Stimulated activated naive CD8-positive, alpha-beta T cell treated with anti-CD3 and anti-CD28 coated beads, Interleukin-15, Interleukin-2, amounts not matched to agents 100 U/mL and 50 U/mL, for 24 hours (primary cell): Measurements from ENCODE around the gene TJP1.
"Not testable (repeated sequence)": the region's sequence is repeated elsewhere in the genome, so short reads cannot be mapped to it uniquely, and the experiment has no call there.

Source experiments
- ATAC-seq: fragments of 150-1000 bp; cut with Tn5 transposase; one replicate; pipeline ENCODE4 v1.10.0; 2021
- DNase-seq: peaks from one replicate; pipeline ENCODE4 v3.0.0; 2021

The TJP1 gene

DNA sequence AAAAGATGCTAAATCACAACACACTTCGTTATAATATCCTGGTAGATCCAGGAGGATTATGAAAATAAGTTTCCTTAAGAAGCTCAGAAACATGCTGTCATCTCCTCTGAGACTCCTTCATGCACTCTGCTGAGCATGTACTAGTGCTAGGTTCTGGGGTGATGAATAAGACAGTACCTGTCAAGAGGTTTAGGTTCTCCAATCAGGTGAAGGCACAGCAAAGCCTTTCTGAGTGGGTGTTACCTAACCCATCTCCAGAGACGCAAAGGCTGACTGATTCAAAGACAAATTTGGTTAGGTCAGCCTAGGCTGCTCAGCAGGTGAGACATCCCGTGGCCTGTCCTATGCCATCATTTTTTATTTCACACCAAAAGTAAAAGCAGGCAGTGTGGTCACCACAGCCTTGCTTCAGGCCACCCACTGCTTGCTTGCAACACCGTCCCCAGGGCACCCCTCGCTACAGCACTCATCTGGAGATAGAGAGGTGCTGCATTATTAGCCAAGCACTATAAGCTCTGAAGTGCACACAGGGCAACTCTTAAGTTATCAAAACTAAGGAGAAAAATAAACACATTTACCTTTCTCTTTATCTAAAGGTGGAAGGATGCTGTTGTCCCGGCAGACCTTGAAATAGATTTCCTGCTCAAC is 117.2 kb downstream of the TJP1 start:
- ATAC-seq (no peak), DNase-seq (no peak)

GRCh38 chr15:29701151-29701550 is 121.1 kb downstream of the TJP1 start:
- DNase-seq (no peak), ATAC-seq (no peak)

DNA sequence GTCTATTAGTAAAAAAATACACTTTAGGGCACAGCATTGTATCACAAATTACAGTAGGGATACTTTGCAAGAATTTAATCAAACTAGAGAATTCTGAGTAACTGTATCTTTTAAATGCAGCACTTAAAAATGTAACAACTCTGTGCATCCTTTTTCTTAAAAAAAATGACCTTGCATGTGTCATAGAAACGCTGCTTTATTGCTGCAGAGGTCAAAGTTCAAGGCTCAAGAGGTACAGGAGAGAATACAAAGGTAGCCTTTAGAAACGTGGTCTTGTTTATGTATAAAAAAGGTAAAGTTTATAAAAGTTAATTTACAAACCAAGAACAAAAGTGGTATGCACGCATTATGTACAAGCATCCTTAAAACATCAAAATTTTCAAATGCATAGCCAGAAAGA is 122.0 kb downstream of the TJP1 start:
- ATAC-seq (no peak), DNase-seq (no peak)

DNA sequence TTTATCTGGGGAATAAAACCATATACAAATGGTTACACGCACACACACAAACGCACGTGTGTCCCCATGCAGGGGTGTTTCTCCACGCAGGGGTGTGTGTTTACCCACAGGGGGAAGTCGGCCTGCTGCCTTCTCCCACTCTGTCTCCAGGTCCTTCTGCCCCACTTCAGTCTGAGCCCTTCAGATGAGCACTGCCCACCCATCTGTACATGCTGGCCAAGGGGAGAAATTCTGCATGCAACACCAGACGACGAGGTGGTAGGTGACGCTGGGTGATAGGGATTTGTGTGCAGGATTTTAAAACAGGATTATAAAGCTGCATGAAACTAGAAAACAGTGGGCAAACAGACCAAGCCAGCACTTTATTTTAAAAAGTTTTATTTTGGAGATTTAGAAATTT is 122.5 kb downstream of the TJP1 start:
- ATAC-seq, result no peak

DNA sequence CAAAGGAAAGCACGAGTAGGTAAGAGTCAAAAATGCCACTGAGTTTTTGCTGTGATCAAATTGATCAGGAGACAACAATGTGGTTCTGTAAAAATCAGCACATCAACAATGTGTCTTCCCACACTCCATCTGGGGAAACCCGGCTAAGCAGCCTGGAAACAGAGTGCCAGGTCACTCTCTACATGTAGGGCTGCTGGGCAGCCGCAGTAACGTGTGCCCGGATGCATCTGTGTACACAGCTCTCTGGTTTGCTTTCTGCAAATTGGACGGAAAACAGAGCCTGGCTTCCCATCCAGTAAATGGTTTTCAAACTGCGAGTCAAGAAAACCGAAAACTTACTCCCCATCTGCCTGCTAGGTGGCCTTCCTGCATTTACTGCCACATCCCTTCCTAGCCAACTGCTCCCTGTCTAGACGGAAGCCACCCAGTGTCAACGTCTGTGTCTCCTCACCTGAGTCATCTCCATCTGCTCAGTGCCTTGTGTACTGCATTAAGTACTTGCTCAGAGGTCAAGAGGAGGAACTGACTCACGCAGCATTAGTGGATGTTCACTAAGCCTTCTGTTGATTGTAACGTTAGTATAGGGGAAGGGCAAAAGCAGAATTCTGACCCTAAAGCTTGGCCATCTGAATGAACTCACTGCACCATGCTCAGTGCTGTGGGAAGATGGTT is 124.1 kb downstream of the TJP1 start:
- DNase-seq, result no peak
- ATAC-seq, result no peak

More for the DNA sequence above, 122.5 kb downstream of the TJP1 start:
- DNase-seq, result no peak

- ATAC-seq, result no peak
- no peak for DNase-seq
Observed at GRCh38 chr15:29696950-29697738, 125.1 kb downstream of the TJP1 start.

DNA sequence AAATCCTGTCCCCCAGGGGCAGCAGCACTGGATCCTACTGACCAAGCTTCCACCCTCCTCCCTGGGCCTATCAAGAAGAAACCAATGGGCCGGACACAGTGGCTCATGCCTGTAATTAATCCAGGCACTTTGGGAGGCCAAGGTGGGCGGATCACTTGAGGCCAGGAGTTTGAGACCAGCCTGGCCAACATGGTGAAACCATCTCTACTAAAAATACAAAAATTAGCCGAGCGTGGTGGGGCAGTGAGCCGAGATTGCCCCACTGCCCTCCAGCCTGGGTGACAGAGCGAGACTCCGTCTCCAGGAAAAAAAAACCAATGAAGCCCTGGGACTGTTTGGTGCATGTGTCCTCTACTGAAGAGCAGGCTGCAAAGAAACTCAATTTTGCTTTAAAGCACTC is 125.8 kb downstream of the TJP1 start:
- DNase-seq, ATAC-seq: not testable (repeated sequence)

GRCh38 chr15:29695489-29696167 is 126.6 kb downstream of the TJP1 start:
- DNase-seq (no peak), ATAC-seq (no peak)

DNA sequence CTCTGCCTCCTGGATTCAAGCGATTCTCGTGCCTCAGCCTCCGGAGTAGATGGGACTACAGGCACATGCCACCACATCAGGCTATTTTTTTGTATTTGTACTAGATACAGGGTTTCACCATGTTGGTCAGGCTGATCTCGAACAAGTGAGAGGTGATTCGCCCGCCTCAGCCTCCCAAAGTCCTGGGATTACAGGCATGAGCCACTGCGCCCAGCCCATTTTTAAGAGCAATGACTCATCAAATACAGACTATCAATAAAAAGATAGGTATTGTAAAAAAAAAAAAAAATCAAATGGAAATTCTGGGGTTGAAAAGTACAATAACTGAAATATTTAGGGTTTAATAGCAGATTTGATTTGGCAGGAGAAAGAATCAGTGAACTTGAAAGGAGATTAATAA is 129.0 kb downstream of the TJP1 start:
- DNase-seq (no peak), ATAC-seq (no peak)

DNA sequence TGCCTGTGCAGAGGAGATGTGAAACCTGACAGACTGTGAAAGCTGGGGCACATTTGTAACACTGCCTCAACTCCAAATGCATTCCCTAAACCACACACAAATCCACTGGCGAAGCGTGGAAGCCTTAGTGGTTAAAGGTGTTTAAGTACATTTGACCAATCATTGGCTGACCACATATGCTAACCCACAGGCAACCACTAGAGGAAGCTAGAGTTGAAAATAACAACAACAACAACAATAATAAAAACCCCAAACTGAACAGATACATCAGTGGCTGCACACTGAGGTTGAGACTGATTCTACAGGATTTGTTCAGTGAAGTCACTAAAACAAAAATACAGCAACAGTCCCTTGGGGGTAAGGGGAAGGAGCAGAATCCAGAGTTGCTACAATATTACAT is 129.7 kb downstream of the TJP1 start:
- no peak for DNase-seq
- ATAC-seq, result no peak

DNA sequence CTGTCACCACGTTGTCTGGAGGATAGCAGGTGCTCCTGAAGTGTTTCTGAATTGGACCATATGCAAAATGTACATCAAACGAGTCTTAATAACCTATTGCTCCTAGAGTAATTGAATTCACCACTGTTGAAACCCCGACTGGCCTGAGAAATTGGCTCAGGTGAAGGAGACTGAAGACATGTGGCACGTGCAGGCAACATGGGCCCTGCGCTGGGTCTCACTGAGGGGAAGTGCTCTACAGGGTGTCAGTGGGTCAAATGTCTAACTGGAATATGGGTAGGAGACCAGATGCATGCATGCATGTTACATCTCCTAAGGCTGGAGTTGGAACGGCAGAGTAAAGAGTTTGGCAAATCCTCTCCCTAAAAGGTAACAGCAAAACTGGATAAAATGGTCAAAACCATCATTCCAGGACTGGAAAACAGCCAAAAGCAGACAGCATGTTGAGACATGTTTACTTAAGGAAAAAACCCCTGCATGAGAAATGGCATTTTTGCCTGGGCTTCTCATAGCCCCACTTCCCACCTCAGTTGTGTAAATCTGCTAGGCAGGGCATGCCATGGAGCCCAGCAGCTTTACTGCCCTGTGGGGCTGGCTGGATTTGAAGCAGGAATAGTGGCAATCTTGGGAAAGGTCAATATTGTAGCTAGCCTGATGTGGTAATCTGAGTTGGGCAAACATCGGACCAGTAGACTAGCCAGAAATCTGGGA is 131.3 kb downstream of the TJP1 start:
- ATAC-seq (no peak), DNase-seq (no peak)

DNA sequence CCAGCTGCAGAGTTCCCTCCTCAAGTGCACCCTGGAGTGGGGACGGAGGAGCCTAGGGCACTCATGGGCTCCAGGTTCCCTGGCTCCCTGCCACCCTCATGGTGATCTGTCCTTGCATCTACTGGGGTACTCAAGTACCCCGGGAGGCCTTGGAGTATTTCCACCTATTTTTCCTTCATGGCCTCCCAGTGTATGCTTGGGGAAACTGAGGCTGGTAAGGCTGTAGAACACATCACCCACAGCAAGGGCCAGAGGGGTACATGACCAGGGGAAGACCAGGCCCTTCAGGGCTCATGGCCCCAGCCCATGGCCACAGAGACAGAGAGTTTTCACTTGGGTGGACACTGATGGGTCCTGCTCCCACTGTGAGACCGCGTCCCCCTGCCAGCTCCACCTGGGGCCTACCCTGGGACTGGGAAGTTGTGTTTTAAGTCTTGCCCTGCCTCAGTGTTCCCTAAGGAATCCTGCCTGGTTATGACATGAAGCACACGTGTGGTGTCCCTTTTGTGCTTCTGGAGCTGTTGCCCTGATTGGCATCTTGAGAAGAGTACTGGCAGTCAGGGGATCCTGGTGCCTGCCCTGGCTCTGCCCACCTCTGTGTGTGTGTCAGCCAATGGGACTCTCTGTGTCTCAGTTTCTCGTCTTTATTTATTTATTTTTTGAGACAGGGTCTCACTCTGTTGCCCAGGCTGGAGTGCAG is 132.8 kb downstream of the TJP1 start:
- ATAC-seq (no peak), DNase-seq (no peak)

GRCh38 chr15:29688506-29689286 is 133.6 kb downstream of the TJP1 start:
- ATAC-seq, result no peak

DNA sequence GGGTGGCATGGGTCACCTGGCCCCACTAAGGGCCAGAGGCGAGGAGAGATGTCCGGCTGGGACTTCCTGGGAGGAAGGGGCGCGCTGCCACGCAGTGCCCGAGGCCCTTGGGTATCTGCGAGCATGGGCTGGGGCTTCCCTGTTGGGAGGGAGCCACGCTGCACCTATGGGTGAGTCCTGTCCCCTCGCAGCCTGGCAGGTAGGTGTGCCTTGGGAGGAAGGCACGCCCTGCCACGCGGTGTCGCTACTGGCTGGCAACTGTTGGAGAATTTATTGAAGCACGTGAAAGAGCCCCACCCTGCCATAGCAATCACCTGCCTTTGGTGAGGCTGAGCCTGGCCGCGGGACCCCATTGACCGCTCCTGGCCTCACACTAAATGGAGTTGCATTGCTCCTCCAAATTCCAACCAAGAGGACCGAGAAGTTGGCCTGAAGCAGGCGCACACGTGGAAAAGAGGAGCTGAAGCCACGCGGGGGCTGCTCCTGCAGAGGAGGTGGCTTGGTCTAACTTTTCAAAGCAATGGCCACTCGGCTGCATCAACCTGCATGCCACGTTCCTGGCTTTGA is 134.2 kb downstream of the TJP1 start:
- no peak for ATAC-seq
- no peak for DNase-seq

More at GRCh38 chr15:29688506-29689286, 133.6 kb downstream of the TJP1 start:
- DNase-seq, result no peak

GRCh38 chr15:29687204-29687815 is 135.0 kb downstream of the TJP1 start:
- ATAC-seq, result no peak
- no peak for DNase-seq

DNA sequence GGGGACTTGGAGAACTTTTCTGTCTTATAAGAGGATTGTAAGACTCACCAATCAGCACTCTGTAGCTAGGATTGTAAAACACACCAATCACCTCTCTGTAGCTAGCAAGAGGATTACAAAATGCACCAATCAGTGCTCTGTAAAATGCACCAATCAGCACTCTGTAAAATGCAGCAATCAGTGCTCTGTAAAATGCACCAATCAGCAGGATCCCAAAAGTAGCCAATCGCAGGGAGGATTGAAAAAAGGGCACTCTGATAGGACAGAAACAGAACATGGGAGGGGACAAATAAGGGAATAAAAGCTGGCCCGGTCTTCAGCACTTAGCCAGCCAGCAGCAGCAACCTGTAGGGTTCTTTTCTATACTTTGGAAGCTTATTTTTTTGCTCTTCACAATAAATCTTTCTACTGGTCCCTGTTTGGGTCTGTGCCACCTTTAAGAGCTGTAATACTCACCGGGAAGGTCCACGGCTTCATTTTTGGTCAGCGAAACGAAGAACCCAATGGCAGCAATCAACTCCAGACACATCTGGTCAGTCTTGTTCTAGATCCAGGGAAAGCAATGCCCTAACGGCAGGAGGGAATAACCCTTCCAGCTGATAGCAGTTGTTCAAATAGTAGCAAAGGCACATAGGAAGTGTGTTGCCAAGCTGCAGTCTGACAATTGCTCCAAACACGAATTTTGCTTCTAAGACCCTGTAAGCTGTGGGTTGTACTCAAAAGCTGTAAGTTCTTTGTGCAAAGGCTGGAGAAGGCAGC is 135.6 kb downstream of the TJP1 start:
- DNase-seq (no peak), ATAC-seq (no peak)

GRCh38 chr15:29686079-29686425 is 136.2 kb downstream of the TJP1 start:
- ATAC-seq (no peak), DNase-seq (no peak)

DNA sequence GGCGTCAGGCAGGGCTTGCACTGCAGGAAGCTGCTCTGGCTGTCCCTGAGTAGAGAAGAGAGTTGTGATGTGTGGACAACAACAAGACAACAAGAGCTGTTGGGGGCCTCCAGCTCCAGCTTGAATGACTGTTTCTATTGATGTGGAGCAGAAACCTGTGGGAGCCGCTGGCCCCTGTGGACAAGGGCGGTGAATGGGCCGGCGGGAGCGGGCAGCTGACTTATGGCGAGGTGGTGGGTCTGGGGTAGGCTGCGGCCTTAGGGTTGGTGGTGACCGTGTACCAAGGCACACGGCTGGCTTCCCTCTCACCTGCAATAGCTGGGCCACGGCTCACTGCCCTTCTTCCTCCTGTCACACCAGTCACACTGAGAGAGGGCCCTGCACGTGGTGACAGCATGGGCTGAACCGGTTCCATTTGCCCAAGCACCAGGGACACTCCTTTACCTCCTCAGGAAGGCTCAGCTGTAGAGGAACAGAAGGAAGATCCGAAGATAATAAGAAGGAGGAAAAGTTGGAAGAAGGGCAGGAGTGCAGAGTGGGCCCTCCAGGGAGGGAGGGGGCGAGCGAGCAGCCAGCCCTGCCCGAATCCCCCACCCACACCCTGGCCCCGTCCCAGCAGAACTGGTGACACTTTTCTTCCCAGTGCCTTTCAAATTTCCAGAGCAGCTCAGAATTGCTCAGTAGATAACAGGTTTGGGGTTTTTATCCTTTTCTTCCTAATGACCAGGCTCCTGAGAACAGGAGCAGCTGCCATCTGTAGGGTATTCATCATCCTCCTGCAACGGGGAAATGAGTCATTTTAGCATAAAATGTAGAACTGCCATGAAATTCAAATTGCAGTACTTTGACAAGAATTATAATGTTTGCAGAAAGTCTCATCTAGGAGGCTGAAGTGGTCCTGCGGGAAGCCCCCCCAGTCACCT is 136.9 kb downstream of the TJP1 start:
- ATAC-seq, result no peak
- DNase-seq, result no peak
